Measurements from ENCODE around the gene THSD7A.

The THSD7A gene

GRCh38 chr7:11713352-11713751 lies 118.6 kb downstream of the THSD7A start:
- no peak overlapping the region for H4K8ac ChIP-seq (ENCODE audit: low read depth, low read length)
- H3K4me3 ChIP-seq (ENCODE audit: low read depth, low read length), result no peak overlapping the region
- no peak overlapping the region for H3K23ac ChIP-seq (ENCODE audit: low read length)
- no peak overlapping the region for H3K14ac ChIP-seq (ENCODE audit: low read length)
- no peaks in the 10 kb centered on the region for H3K4me1 ChIP-seq (ENCODE audit: control insufficient read depth in 1 of 2, insufficient read depth in 2 of 2, low read length in 2 of 2)
- no peak overlapping the region for H3K18ac ChIP-seq (ENCODE audit: low read length)
- H2AK5ac ChIP-seq (ENCODE audit: low read length), result no peak overlapping the region
- WGBS (ENCODE audit: extremely low coverage, insufficient coverage, insufficient read length), result no CpG with 5 or more reads among the region's 3 CpGs
- H2BK5ac ChIP-seq (ENCODE audit: low read depth, low read length, poor library complexity), result no peak overlapping the region
- H3K27me3 ChIP-seq (ENCODE audit: insufficient read depth, low read length), result no peaks in the 10 kb centered on the region
- no peak overlapping the region for H4K91ac ChIP-seq (ENCODE audit: low read depth, low read length)
- no peak overlapping the region for H3K9ac ChIP-seq (ENCODE audit: low read length)
- H3K4ac ChIP-seq (ENCODE audit: low read depth, low read length), result no peak overlapping the region
- H3K27ac ChIP-seq (ENCODE audit: low read depth, low read length), result no peak overlapping the region
- no peak overlapping the region for H2BK12ac ChIP-seq (ENCODE audit: low read length)
- H3K79me2 ChIP-seq (ENCODE audit: control insufficient read depth, insufficient read depth, low read length, poor library complexity), result no peaks in the 10 kb centered on the region
- no peak overlapping the region for H3K4me2 ChIP-seq (ENCODE audit: low read length)
- H3K36me3 ChIP-seq (ENCODE audit: control insufficient read depth in 1 of 2, insufficient read depth in 2 of 2, low read length in 2 of 2), result no peaks in the 10 kb centered on the region
- H3K9me3 ChIP-seq (ENCODE audit: insufficient read depth, low read depth, low read length), result no peaks in the 10 kb centered on the region
- no peak overlapping the region for H4K12ac ChIP-seq (ENCODE audit: low read depth, low read length)
- no peak for DNase-seq
- no peak overlapping the region for H2AFZ ChIP-seq (ENCODE audit: insufficient read depth, low read length, poor library complexity)
- H3K79me1 ChIP-seq (ENCODE audit: low read length), result no peaks in the 10 kb centered on the region
- H2BK120ac ChIP-seq (ENCODE audit: insufficient read depth, low read length, poor library complexity), result no peak overlapping the region

DNA sequence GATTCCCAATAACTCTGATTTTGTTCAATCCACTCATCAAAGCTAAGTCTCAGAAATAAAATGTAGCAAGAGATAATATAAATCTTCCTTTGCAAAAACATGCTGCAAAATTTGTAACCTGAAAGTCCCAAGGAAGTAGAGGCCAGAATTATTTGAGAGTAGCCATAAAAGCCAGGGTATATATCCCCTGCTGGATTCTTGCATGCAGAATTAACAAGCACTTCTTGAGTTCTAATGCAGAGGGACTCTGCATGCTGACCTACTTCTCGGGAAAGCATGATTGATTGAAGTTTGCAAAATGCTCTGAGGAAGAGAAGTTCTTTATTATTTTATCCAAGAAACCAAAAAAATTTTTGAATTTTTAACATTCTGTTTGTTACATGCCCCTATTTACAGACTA lies 121.6 kb downstream of the THSD7A start:
- H2AK5ac ChIP-seq (ENCODE audit: low read length), result no peak overlapping the region
- no peaks in the 10 kb centered on the region for H3K4me1 ChIP-seq (ENCODE audit: control insufficient read depth in 1 of 2, insufficient read depth in 2 of 2, low read length in 2 of 2)
- no peak overlapping the region for H4K12ac ChIP-seq (ENCODE audit: low read depth, low read length)
- no peak overlapping the region for H3K4me3 ChIP-seq (ENCODE audit: low read depth, low read length)
- H3K4me2 ChIP-seq (ENCODE audit: low read length), result no peak overlapping the region
- no peak overlapping the region for H3K9ac ChIP-seq (ENCODE audit: low read length)
- H3K23ac ChIP-seq (ENCODE audit: low read length), result no peak overlapping the region
- no peaks in the 10 kb centered on the region for H3K79me1 ChIP-seq (ENCODE audit: low read length)
- H3K79me2 ChIP-seq (ENCODE audit: control insufficient read depth, insufficient read depth, low read length, poor library complexity), result no peaks in the 10 kb centered on the region
- no peak overlapping the region for H4K8ac ChIP-seq (ENCODE audit: low read depth, low read length)
- H3K18ac ChIP-seq (ENCODE audit: low read length), result no peak overlapping the region
- no peaks in the 10 kb centered on the region for H3K36me3 ChIP-seq (ENCODE audit: control insufficient read depth in 1 of 2, insufficient read depth in 2 of 2, low read length in 2 of 2)
- no peaks in the 10 kb centered on the region for H3K27me3 ChIP-seq (ENCODE audit: insufficient read depth, low read length)
- no peak overlapping the region for H3K27ac ChIP-seq (ENCODE audit: low read depth, low read length)
- no peak overlapping the region for H3K14ac ChIP-seq (ENCODE audit: low read length)
- no peak overlapping the region for H2BK5ac ChIP-seq (ENCODE audit: low read depth, low read length, poor library complexity)
- H2AFZ ChIP-seq (ENCODE audit: insufficient read depth, low read length, poor library complexity), result no peak overlapping the region
- no peak overlapping the region for H2BK120ac ChIP-seq (ENCODE audit: insufficient read depth, low read length, poor library complexity)
- H4K91ac ChIP-seq (ENCODE audit: low read depth, low read length), result no peak overlapping the region
- no peak overlapping the region for H2BK12ac ChIP-seq (ENCODE audit: low read length)
- no peak for DNase-seq
- no CpG with 5 or more reads among the region's 1 CpG for WGBS (ENCODE audit: extremely low coverage, insufficient coverage, insufficient read length)
- H3K4ac ChIP-seq (ENCODE audit: low read depth, low read length), result no peak overlapping the region
- no peaks in the 10 kb centered on the region for H3K9me3 ChIP-seq (ENCODE audit: insufficient read depth, low read depth, low read length)

DNA sequence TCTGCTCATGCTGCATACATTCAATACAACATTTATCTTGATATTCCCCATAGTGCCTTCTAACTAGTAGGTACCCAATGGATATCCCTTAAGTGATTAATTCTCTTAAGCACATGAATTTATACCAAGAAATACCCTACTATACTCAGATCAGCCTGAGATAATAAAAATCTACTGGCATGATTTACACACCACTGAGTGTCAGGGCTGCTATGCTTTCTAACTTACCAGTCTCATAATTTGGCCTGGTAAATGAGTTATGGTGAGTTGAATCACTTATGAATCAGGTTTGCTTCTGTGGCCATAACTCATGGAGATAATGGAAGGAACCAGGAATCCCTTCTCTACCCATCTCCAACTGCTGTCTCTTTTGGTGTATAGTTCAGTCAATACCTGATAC lies 122.8 kb downstream of the THSD7A start:
- no peak overlapping the region for H2AK5ac ChIP-seq (ENCODE audit: low read length)
- no peak overlapping the region for H2BK12ac ChIP-seq (ENCODE audit: low read length)
- H3K4ac ChIP-seq (ENCODE audit: low read depth, low read length), result no peak overlapping the region
- no peak overlapping the region for H3K14ac ChIP-seq (ENCODE audit: low read length)
- no peaks in the 10 kb centered on the region for H3K79me2 ChIP-seq (ENCODE audit: control insufficient read depth, insufficient read depth, low read length, poor library complexity)
- no peak overlapping the region for H3K18ac ChIP-seq (ENCODE audit: low read length)
- no peak overlapping the region for H3K27ac ChIP-seq (ENCODE audit: low read depth, low read length)
- no peak overlapping the region for H2AFZ ChIP-seq (ENCODE audit: insufficient read depth, low read length, poor library complexity)
- H3K36me3 ChIP-seq (ENCODE audit: control insufficient read depth in 1 of 2, insufficient read depth in 2 of 2, low read length in 2 of 2), result no peaks in the 10 kb centered on the region
- no peak overlapping the region for H4K91ac ChIP-seq (ENCODE audit: low read depth, low read length)
- no peaks in the 10 kb centered on the region for H3K4me1 ChIP-seq (ENCODE audit: control insufficient read depth in 1 of 2, insufficient read depth in 2 of 2, low read length in 2 of 2)
- no peak overlapping the region for H2BK5ac ChIP-seq (ENCODE audit: low read depth, low read length, poor library complexity)
- no peak overlapping the region for H4K8ac ChIP-seq (ENCODE audit: low read depth, low read length)
- no peaks in the 10 kb centered on the region for H3K79me1 ChIP-seq (ENCODE audit: low read length)
- DNase-seq, result no peak
- H3K23ac ChIP-seq (ENCODE audit: low read length), result no peak overlapping the region
- H3K9me3 ChIP-seq (ENCODE audit: insufficient read depth, low read depth, low read length), result no peaks in the 10 kb centered on the region
- no peak overlapping the region for H3K4me2 ChIP-seq (ENCODE audit: low read length)
- H2BK120ac ChIP-seq (ENCODE audit: insufficient read depth, low read length, poor library complexity), result no peak overlapping the region
- H3K4me3 ChIP-seq (ENCODE audit: low read depth, low read length), result no peak overlapping the region
- H3K9ac ChIP-seq (ENCODE audit: low read length), result no peak overlapping the region
- H3K27me3 ChIP-seq (ENCODE audit: insufficient read depth, low read length), result no peaks in the 10 kb centered on the region
- H4K12ac ChIP-seq (ENCODE audit: low read depth, low read length), result no peak overlapping the region

GRCh38 chr7:11707606-11708193 lies 124.3 kb downstream of the THSD7A start:
- WGBS (ENCODE audit: extremely low coverage, insufficient coverage, insufficient read length), result no CpG with 5 or more reads among the region's 2 CpGs

More at GRCh38 chr7:11707606-11708193, 124.3 kb downstream of the THSD7A start:
- Histone ChIP-seq H3K4me2 (ENCODE audit: low read length) (no peak overlapping the region), H2BK5ac (ENCODE audit: low read depth, low read length, poor library complexity) (no peak overlapping the region), H3K36me3 (ENCODE audit: control insufficient read depth in 1 of 2, insufficient read depth in 2 of 2, low read length in 2 of 2) (no peaks in the 10 kb centered on the region), H2AK5ac (ENCODE audit: low read length) (no peak overlapping the region), H3K4ac (ENCODE audit: low read depth, low read length) (no peak overlapping the region), H3K4me1 (ENCODE audit: control insufficient read depth in 1 of 2, insufficient read depth in 2 of 2, low read length in 2 of 2) (no peaks in the 10 kb centered on the region), H3K4me3 (ENCODE audit: low read depth, low read length) (no peak overlapping the region), H3K79me1 (ENCODE audit: low read length) (no peaks in the 10 kb centered on the region), H3K9ac (ENCODE audit: low read length) (no peak overlapping the region), H3K23ac (ENCODE audit: low read length) (no peak overlapping the region), H4K12ac (ENCODE audit: low read depth, low read length) (no peak overlapping the region), H4K91ac (ENCODE audit: low read depth, low read length) (no peak overlapping the region), H3K79me2 (ENCODE audit: control insufficient read depth, insufficient read depth, low read length, poor library complexity) (no peaks in the 10 kb centered on the region), H3K9me3 (ENCODE audit: insufficient read depth, low read depth, low read length) (no peaks in the 10 kb centered on the region), H3K18ac (ENCODE audit: low read length) (no peak overlapping the region), H2BK120ac (ENCODE audit: insufficient read depth, low read length, poor library complexity) (no peak overlapping the region), H2BK12ac (ENCODE audit: low read length) (no peak overlapping the region), H3K27me3 (ENCODE audit: insufficient read depth, low read length) (no peaks in the 10 kb centered on the region), H3K14ac (ENCODE audit: low read length) (no peak overlapping the region), H2AFZ (ENCODE audit: insufficient read depth, low read length, poor library complexity) (no peak overlapping the region), H4K8ac (ENCODE audit: low read depth, low read length) (no peak overlapping the region), H3K27ac (ENCODE audit: low read depth, low read length) (no peak overlapping the region)
- DNase-seq, result peak in 1 of 2 donors; percentile 62

All from trophoblast cell (in vitro differentiated cells and primary cell).